Neuronal stem cell (in vitro differentiated cells): ENCODE measurements around the gene SHF.

Experiments used
- DNase-seq: peaks from one replicate; pipeline ENCODE4 v3.0.0-alpha.2; 2013; ENCODE audit warnings: low spot score
- H2AFZ ChIP-seq: one replicate; pipeline ENCODE4 v1.6.1; 2013; ENCODE audit warnings: mild to moderate bottlenecking, low read length, inconsistent platforms
- H2AK5ac ChIP-seq: 2 replicates; pipeline ENCODE4 v1.6.1; 2013; ENCODE audit warnings: low read depth, mild to moderate bottlenecking, inconsistent platforms, low read length, moderate library complexity, mixed read lengths
- H2BK120ac ChIP-seq: 2 replicates; pipeline ENCODE4 v1.6.1; 2013; ENCODE audit warnings: low read depth, mild to moderate bottlenecking, inconsistent platforms, low read length, moderate library complexity, mixed read lengths
- H2BK12ac ChIP-seq: one replicate; pipeline ENCODE4 v1.6.1; 2013; ENCODE audit warnings: low read length, inconsistent platforms
- H2BK15ac ChIP-seq: 2 replicates; pipeline ENCODE4 v1.6.1; 2013; ENCODE audit warnings: mild to moderate bottlenecking, low read length, inconsistent platforms, mixed read lengths
- H2BK5ac ChIP-seq: one replicate; pipeline ENCODE4 v1.6.1; 2013; ENCODE audit warnings: inconsistent platforms, mild to moderate bottlenecking, low read length, moderate library complexity
- H3K14ac ChIP-seq: one replicate; pipeline ENCODE4 v1.6.1; 2013; ENCODE audit warnings: low read length, inconsistent platforms
- H3K18ac ChIP-seq: 2 replicates; pipeline ENCODE4 v1.6.1; 2013; ENCODE audit warnings: low read length, inconsistent platforms
- H3K23ac ChIP-seq: 2 replicates; pipeline ENCODE4 v1.6.1; 2013; ENCODE audit warnings: low read depth, mild to moderate bottlenecking, mixed read lengths, low read length, inconsistent platforms; ENCODE audit not compliant: poor library complexity
- H3K27ac ChIP-seq: replicated peaks from 3 replicates; pipeline ENCODE4 v1.5.1; 2013; ENCODE audit warnings: low read length, inconsistent platforms
- H3K27me3 ChIP-seq, 3 experiments: 2 replicates each; pipeline ENCODE4 v1.6.1; 2013; ENCODE audit warnings: low read length in 3 of 3, mild to moderate bottlenecking in 2 of 3, inconsistent platforms in 1 of 3, low read depth in 1 of 3, mixed read lengths in 1 of 3, moderate library complexity in 1 of 3; ENCODE audit not compliant: control insufficient read depth in 3 of 3, insufficient read depth in 3 of 3
- H3K36me3 ChIP-seq, 2 donors: replicated peaks in 1 of 2; 2 replicates each; pipeline ENCODE4 v1.6.1; 2013; ENCODE audit warnings: low read length in 2 of 2; ENCODE audit not compliant: control insufficient read depth in 2 of 2, insufficient read depth in 2 of 2
- H3K4ac ChIP-seq: 2 replicates; pipeline ENCODE4 v1.6.1; 2013; ENCODE audit warnings: inconsistent platforms, mild to moderate bottlenecking, low read length, moderate library complexity
- H3K4me1 ChIP-seq, 2 donors: 1 replicate in 1 of 2; 2 replicates in 1 of 2; pipeline ENCODE4 v1.6.1; 2013; ENCODE audit warnings: low read length in 2 of 2, low read depth in 1 of 2; ENCODE audit not compliant: control insufficient read depth in 2 of 2, insufficient read depth in 1 of 2
- H3K4me2 ChIP-seq: one replicate; pipeline ENCODE4 v1.6.1; 2013; ENCODE audit warnings: mild to moderate bottlenecking, low read length, inconsistent platforms; ENCODE audit not compliant: insufficient read depth, poor library complexity, severe bottlenecking
- H3K4me3 ChIP-seq, 2 donors: 2 replicates each; pipeline ENCODE4 v1.5.1; 2013; ENCODE audit warnings: low read length in 2 of 2, mild to moderate bottlenecking in 2 of 2, inconsistent platforms in 1 of 2, moderate library complexity in 1 of 2
- H3K79me1 ChIP-seq: one replicate; pipeline ENCODE4 v1.6.1; 2013; ENCODE audit warnings: low read depth, mild to moderate bottlenecking, inconsistent platforms, low read length, moderate library complexity
- H3K9ac ChIP-seq: one replicate; pipeline ENCODE4 v1.6.1; 2013; ENCODE audit warnings: mild to moderate bottlenecking, low read depth, low read length, inconsistent platforms; ENCODE audit not compliant: poor library complexity
- H3K9me3 ChIP-seq, 2 donors: replicated peaks in 1 of 2; 2 replicates each; pipeline versions ENCODE3 to v1.6.1; 2013; ENCODE audit warnings: low read length in 2 of 2, mild to moderate bottlenecking in 2 of 2, inconsistent platforms in 1 of 2, low read depth in 1 of 2, mixed read lengths in 1 of 2, moderate library complexity in 1 of 2; ENCODE audit not compliant: control insufficient read depth in 2 of 2, insufficient read depth in 1 of 2
- H4K8ac ChIP-seq: one replicate; pipeline ENCODE4 v1.6.1; 2013; ENCODE audit warnings: low read depth, mild to moderate bottlenecking, inconsistent platforms, low read length, moderate library complexity
- H4K91ac ChIP-seq: one replicate; pipeline ENCODE4 v1.6.1; 2013; ENCODE audit warnings: low read length, low read depth, mild to moderate bottlenecking, inconsistent platforms; ENCODE audit not compliant: poor library complexity
- WGBS, 2 donors: extraction: QIAGEN DNeasy Blood & Tissue Kit; methylation state at CpG; one replicate each; pipeline ENCODE4 v1.1.7; 2013; ENCODE audit warnings: missing lambda C conversion rate in 2 of 2, mixed read lengths in 1 of 2; ENCODE audit not compliant: insufficient read length in 2 of 2, insufficient replicate concordance in 1 of 2; ENCODE audit errors: extremely low coverage in 2 of 2; 5-methylcytosine and 5-hydroxymethylcytosine counted together

SHF gene

DNA sequence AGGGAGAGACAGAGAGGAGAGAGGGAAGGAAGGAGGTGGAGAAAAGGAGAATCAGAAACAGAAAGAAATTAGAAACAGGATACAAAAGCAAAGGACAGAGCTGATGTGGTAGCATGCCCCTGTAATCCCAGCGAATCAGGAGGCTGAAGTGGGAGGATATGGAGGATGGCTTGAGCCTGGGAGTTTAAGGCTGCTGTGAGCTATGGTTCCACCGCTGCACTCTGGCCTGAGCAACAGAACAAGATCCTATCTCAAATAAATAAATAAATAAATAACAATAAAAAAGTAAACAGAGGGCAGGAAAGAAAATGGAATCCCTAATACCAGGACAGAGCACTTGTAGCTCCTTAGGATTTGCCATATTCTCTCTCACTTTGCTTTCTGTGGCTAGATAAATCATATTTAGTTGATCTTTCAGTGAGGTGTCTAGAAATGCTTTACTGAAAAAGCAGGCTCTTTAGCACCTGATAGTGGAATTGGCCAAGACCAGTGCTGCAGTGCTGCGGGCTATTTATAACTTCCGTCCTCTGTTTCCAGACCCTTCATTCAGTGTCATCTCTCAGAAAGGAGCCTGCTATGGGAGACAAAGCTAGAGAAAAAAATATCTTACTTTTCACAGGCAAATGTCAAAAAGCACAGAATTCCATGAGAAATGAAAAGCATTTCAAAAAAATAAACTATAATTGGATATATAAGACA lies 44.2 kb upstream of the SHF start:
- Histone ChIP-seq H3K27me3 (peaks cover 0 to 12% (median 0%) of the 10 kb centered on the region in 3 experiments), H3K27ac (no peak overlapping the region), H3K4me3 (no peak overlapping the region), H3K9me3 (no peaks in the 10 kb centered on the region), H2AFZ (no peak overlapping the region), H3K36me3 (no peaks in the 10 kb centered on the region), H3K4ac (no peak overlapping the region), H2BK5ac (no peak overlapping the region), H3K18ac (no peak overlapping the region), H4K91ac (no peak overlapping the region), H3K4me1 (no peaks in the 10 kb centered on the region), H3K23ac (no peak overlapping the region), H3K79me1 (no peaks in the 10 kb centered on the region), H2BK15ac (no peak overlapping the region), H4K8ac (no peak overlapping the region), H3K9ac (no peak overlapping the region), H2AK5ac (no peak overlapping the region), H3K14ac (no peak overlapping the region), H2BK120ac (no peak overlapping the region), H2BK12ac (no peak overlapping the region), H3K4me2 (no peak overlapping the region)
- DNase-seq, result no peak
- no CpG with 5 or more reads among the region's 4 CpGs for WGBS, 2 donors

DNA sequence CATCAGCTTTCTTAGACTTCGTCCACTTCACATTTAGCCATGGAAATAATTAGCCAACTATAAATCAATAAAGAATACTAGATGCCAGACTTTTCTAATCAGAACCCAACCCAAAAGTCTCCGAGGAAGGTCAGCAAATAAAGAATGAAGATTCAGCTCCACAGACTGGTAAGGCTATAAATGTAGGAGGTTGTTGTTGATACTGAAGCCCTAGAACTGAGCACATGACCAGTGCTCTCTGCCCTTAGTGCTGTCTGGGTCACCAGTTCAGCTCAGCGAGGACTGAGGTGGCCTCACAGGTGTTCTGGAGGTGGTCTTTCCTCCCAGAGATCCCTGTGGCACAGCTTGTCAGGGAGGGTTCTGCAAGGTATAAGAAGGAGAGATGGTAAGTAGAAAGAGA lies 43.4 kb upstream of the SHF start:
- H3K4me1 ChIP-seq, result no peaks in the 10 kb centered on the region
- no peak overlapping the region for H3K4me3 ChIP-seq
- no peak for DNase-seq
- no peak overlapping the region for H2BK5ac ChIP-seq
- no peaks in the 10 kb centered on the region for H3K36me3 ChIP-seq
- no peak overlapping the region for H2BK12ac ChIP-seq
- H3K27me3 ChIP-seq, result peaks cover 0 to 12% (median 0%) of the 10 kb centered on the region in 3 experiments
- no CpG with 5 or more reads among the region's 3 CpGs for WGBS, 2 donors
- H3K18ac ChIP-seq, result no peak overlapping the region
- H3K4me2 ChIP-seq, result no peak overlapping the region
- H2BK15ac ChIP-seq, result no peak overlapping the region
- H3K79me1 ChIP-seq, result no peaks in the 10 kb centered on the region
- no peak overlapping the region for H2AK5ac ChIP-seq
- no peak overlapping the region for H3K23ac ChIP-seq
- H2BK120ac ChIP-seq, result no peak overlapping the region
- no peak overlapping the region for H4K8ac ChIP-seq
- H2AFZ ChIP-seq, result no peak overlapping the region
- no peak overlapping the region for H3K9ac ChIP-seq
- no peak overlapping the region for H4K91ac ChIP-seq
- H3K14ac ChIP-seq, result no peak overlapping the region
- no peak overlapping the region for H3K4ac ChIP-seq
- no peak overlapping the region for H3K27ac ChIP-seq
- H3K9me3 ChIP-seq, result no peaks in the 10 kb centered on the region

DNA sequence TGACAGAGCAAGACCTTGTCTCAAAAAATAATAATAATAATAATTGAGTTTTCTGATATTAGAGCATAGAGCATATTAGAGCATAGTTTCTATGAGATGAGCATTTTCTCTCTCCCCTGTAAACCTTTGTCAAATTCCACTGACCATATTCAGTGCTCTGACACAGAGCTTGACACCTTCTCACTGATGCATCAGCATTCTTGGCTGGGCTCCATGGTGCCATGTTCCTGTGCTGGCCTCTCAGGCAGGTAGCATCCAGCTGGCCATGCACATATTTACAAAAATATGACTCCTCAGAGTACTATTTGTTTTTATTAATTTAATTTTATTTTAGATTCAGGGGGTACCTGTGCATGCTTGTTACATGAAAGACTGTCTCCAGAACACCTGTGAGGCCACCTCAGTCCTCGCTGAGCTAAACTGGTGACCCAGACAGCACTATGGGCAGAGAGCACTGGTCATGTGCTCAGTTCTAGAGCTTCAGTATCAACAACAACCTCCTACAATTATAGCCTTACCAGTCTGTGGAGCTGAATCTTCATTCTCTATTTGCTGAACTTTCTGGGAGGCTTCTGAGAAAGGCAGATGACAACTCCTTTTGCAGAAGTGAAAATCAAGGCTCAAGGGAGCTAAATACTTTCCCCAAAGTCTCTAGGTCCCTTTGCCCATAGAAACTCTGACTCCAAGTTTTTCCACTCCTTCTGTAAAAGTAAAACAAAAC lies 42.6 kb upstream of the SHF start:
- WGBS, 2 donors, result no CpG with 5 or more reads among the region's 1 CpG
- H3K27me3 ChIP-seq, result peaks cover 0 to 12% (median 0%) of the 10 kb centered on the region in 3 experiments
- no peak overlapping the region for H3K14ac ChIP-seq
- no peak overlapping the region for H2BK15ac ChIP-seq
- H3K4me2 ChIP-seq, result no peak overlapping the region
- H2AFZ ChIP-seq, result no peak overlapping the region
- no peaks in the 10 kb centered on the region for H3K79me1 ChIP-seq
- H3K4me1 ChIP-seq, result no peaks in the 10 kb centered on the region
- H2BK12ac ChIP-seq, result no peak overlapping the region
- no peak overlapping the region for H3K9ac ChIP-seq
- H3K4me3 ChIP-seq, result no peak overlapping the region
- no peak overlapping the region for H2BK5ac ChIP-seq
- H4K91ac ChIP-seq, result no peak overlapping the region
- no peak overlapping the region for H3K18ac ChIP-seq
- no peak overlapping the region for H4K8ac ChIP-seq
- no peak overlapping the region for H3K4ac ChIP-seq
- no peak overlapping the region for H2AK5ac ChIP-seq
- no peak for DNase-seq
- no peaks in the 10 kb centered on the region for H3K36me3 ChIP-seq
- no peaks in the 10 kb centered on the region for H3K9me3 ChIP-seq
- no peak overlapping the region for H3K27ac ChIP-seq
- no peak overlapping the region for H3K23ac ChIP-seq
- H2BK120ac ChIP-seq, result no peak overlapping the region

- Histone ChIP-seq H2BK15ac (no peak overlapping the region), H3K27me3 (peaks cover 0 to 12% (median 0%) of the 10 kb centered on the region in 3 experiments), H3K4me2 (no peak overlapping the region), H4K91ac (no peak overlapping the region), H4K8ac (no peak overlapping the region), H3K27ac (no peak overlapping the region), H3K18ac (no peak overlapping the region), H3K4me3 (no peak overlapping the region), H3K9ac (no peak overlapping the region), H3K4me1 (no peaks in the 10 kb centered on the region), H2AK5ac (no peak overlapping the region), H3K79me1 (no peaks in the 10 kb centered on the region), H3K4ac (no peak overlapping the region), H3K36me3 (no peaks in the 10 kb centered on the region), H2BK12ac (no peak overlapping the region), H3K23ac (no peak overlapping the region), H3K9me3 (no peaks in the 10 kb centered on the region), H2BK5ac (no peak overlapping the region), H3K14ac (no peak overlapping the region), H2AFZ (no peak overlapping the region), H2BK120ac (no peak overlapping the region)
- no CpG with 5 or more reads among the region's 5 CpGs for whole genome bisulfite sequencing, 2 donors
- no peak for DNase-seq
Observed at GRCh38 chr15:45228931-45229330, 41.2 kb upstream of the SHF start.
